Endothelial cell of umbilical vein (primary cell): ENCODE data around the gene CSRP2. TPM values are rescaled to one million over a fixed set of nuclear protein-coding genes. Genes with fewer than 3 reads are reported as not detected.

Experiments
- BruUV-seq: library from RNA; stranded (reverse); fragments of 400-500 nt; replicated peaks from 2 replicates; lab custom pipeline; 2021; lab: Mats Ljungman, UMichigan
- CTCF ChIA-PET: fragments of 300-600, 350-600 bp; sonication (Branson Sonifier 250); formaldehyde crosslinking; loops from one replicate; lab custom pipeline; 2021; ENCODE audit warnings: antibody characterized with exemption, inconsistent platforms; lab: Charles Lee
- POLR2A ChIA-PET: fragments of 300-600, 350-600 bp; sonication (Branson Sonifier 250); formaldehyde crosslinking; loops from one replicate; lab custom pipeline; 2021; ENCODE audit warnings: antibody characterized with exemption, inconsistent platforms; lab: Charles Lee
- DNase-seq: peaks from one replicate; pipeline ENCODE4 v3.0.0-alpha.2; 2011; ENCODE audit warnings: low read depth, low spot score
- FAIRE-seq: peaks from 2 replicates; lab custom pipeline; 2011; peaks lifted over from hg19 to GRCh38; lab: Jason Lieb, UNC
- H2AFZ ChIP-seq: 2 replicates; pipeline ENCODE4 v1.6.0; 2012; ENCODE audit warnings: low read depth, low read length, control low read depth, inconsistent platforms
- H3K27ac ChIP-seq: 2 replicates; pipeline ENCODE4 v1.5.1; 2011; ENCODE audit warnings: low read depth, mild to moderate bottlenecking, control low read depth, low read length, moderate library complexity; ENCODE audit not compliant: insufficient read depth
- H3K27me3 ChIP-seq, 2 experiments: 2 replicates each; pipeline versions ENCODE4 v1.6.0 to v1.6.1; 2011; ENCODE audit warnings: low read length in 2 of 2, mixed read lengths in 1 of 2; ENCODE audit not compliant: control insufficient read depth in 2 of 2, insufficient read depth in 2 of 2
- H3K36me3 ChIP-seq, 2 experiments: 2 replicates in 1 of 2; 3 replicates in 1 of 2; pipeline ENCODE4 v1.5.1; 2011; ENCODE audit warnings: low read length in 2 of 2, mild to moderate bottlenecking in 1 of 2, moderate library complexity in 1 of 2; ENCODE audit not compliant: control insufficient read depth in 2 of 2, insufficient read depth in 2 of 2; ENCODE audit errors: extremely low read depth in 1 of 2
- H3K4me1 ChIP-seq: 3 replicates; pipeline ENCODE4 v1.5.1; 2011; ENCODE audit warnings: mild to moderate bottlenecking, low read length; ENCODE audit not compliant: control insufficient read depth, insufficient read depth; ENCODE audit errors: extremely low read depth
- H3K4me2 ChIP-seq: 2 replicates; pipeline ENCODE4 v1.6.1; 2011; ENCODE audit warnings: low read length, control low read depth, mixed read lengths; ENCODE audit not compliant: insufficient read depth
- H3K4me3 ChIP-seq, 3 experiments: fragments of 200-600 bp in 1 of 3; sonication (generic), shearing (Covaris generic) in 1 of 3; replicated peaks in 1 of 3; 2 replicates each; pipeline ENCODE4 v1.5.1; 2011 to 2016; ENCODE audit warnings: control low read depth in 3 of 3, low read length in 3 of 3, mild to moderate bottlenecking in 2 of 3, inconsistent platforms in 1 of 3, low read depth in 1 of 3, moderate library complexity in 1 of 3; ENCODE audit not compliant: insufficient read depth in 1 of 3
- H3K79me2 ChIP-seq: 2 replicates; pipeline ENCODE4 v1.6.0; 2012; ENCODE audit warnings: low read length, inconsistent platforms; ENCODE audit not compliant: control insufficient read depth, insufficient read depth
- H3K9ac ChIP-seq: replicated peaks from 2 replicates; pipeline ENCODE3; 2011; ENCODE audit warnings: low read length, control low read depth; ENCODE audit not compliant: insufficient read depth; ENCODE audit errors: extremely low read depth
- H3K9me1 ChIP-seq: replicated peaks from 3 replicates; pipeline ENCODE4 v1.6.0; 2011; ENCODE audit warnings: mild to moderate bottlenecking, low read length; ENCODE audit not compliant: control insufficient read depth, insufficient read depth; ENCODE audit errors: extremely low read depth
- H3K9me3 ChIP-seq: replicated peaks from 2 replicates; pipeline ENCODE4 v1.5.1; 2012; ENCODE audit warnings: low read length, inconsistent platforms; ENCODE audit not compliant: control insufficient read depth, insufficient read depth
- H4K20me1 ChIP-seq: replicated peaks from 2 replicates; pipeline ENCODE3; 2011; ENCODE audit warnings: mild to moderate bottlenecking, low read length; ENCODE audit not compliant: control insufficient read depth, insufficient read depth; ENCODE audit errors: extremely low read depth
- CTCF ChIP-seq, 2 donors: IDR thresholded peaks; 1 replicate in 1 of 2; 2 replicates in 1 of 2; pipeline ENCODE4 v1.5.1; 2011; ENCODE audit warnings: low read length in 2 of 2, mild to moderate bottlenecking in 2 of 2, moderate library complexity in 2 of 2, control low read depth in 1 of 2, inconsistent platforms in 1 of 2, low read depth in 1 of 2; ENCODE audit not compliant: insufficient read depth in 1 of 2; ENCODE audit errors: extremely low read depth in 1 of 2
- EZH2 ChIP-seq: IDR thresholded peaks from 2 replicates; pipeline ENCODE4 v1.6.1; 2012; ENCODE audit warnings: borderline replicate concordance, low read depth, mild to moderate bottlenecking, moderate library complexity, low read length, inconsistent platforms; ENCODE audit not compliant: severe bottlenecking
- FOS ChIP-seq: IDR thresholded peaks from 2 replicates; pipeline ENCODE4 v1.6.1; 2011; ENCODE audit warnings: mild to moderate bottlenecking, low read length, moderate library complexity, borderline replicate concordance; ENCODE audit not compliant: insufficient read depth
- GATA2 ChIP-seq: IDR thresholded peaks from 2 replicates; pipeline ENCODE4 v1.7.0; 2011; ENCODE audit warnings: low read depth, mild to moderate bottlenecking, moderate library complexity, mixed read lengths, low read length; ENCODE audit not compliant: insufficient read length, insufficient read depth
- JUN ChIP-seq: IDR thresholded peaks from 2 replicates; pipeline ENCODE4 v1.6.1; 2011; ENCODE audit warnings: borderline replicate concordance, low read depth; ENCODE audit not compliant: insufficient read length, insufficient read depth
- MAX ChIP-seq: IDR thresholded peaks from 2 replicates; pipeline ENCODE4 v1.6.1; 2011; ENCODE audit not compliant: insufficient read depth, insufficient read length
- MYC ChIP-seq: IDR thresholded peaks from one replicate; pipeline ENCODE4 v1.6.1; 2011; ENCODE audit warnings: mild to moderate bottlenecking, low read depth, low read length
- POLR2A ChIP-seq: IDR thresholded peaks from 2 replicates; pipeline ENCODE4 v1.6.1; 2012; ENCODE audit warnings: low read depth, mild to moderate bottlenecking, control low read depth, low read length
- POLR2AphosphoS5 ChIP-seq: IDR thresholded peaks from 2 replicates; pipeline ENCODE4 v1.6.1; 2012; ENCODE audit warnings: low read depth, mild to moderate bottlenecking, control low read depth, low read length, moderate library complexity; ENCODE audit not compliant: insufficient read depth
- dilution Hi-C: fragments of 300-500 bp; cut with MboI; formaldehyde crosslinking; loops from one replicate; pipeline ENCODE4 v1.15.0; 2019; ENCODE audit warnings: low sequenced_read_pairs; ENCODE audit not compliant: extremely low pct_ligation_motif_present
- intact Hi-C: fragments of 100-400 bp; cut with micrococcal nuclease; formaldehyde crosslinking; loops from one replicate; pipeline ENCODE4 v1.10.0; 2022
- polyA plus RNA-seq, 4 experiments: library from polyadenylated mRNA; depleted of rRNA in 3 of 4; stranded (reverse) in 3 of 4; unstranded in 1 of 4; fragments of >200 nt; gene quantifications; 2 replicates each; pipeline versions ENCODE4 v1.2.1 to v1.2.3, GENCODE V29; 2011 to 2012; ENCODE audit warnings: missing spikeins in 1 of 4
- total RNA-seq: library from RNA; stranded (reverse); gene quantifications from 2 replicates; pipeline ENCODE4 v1.2.3, GENCODE V29; 2021

Gene CSRP2
- total and polyA plus RNA-seq, 2 donors (not counting 3 experiments of a cell fraction or from before 2014, with no cell fraction given): 8.8 to 13.4 TPM

- CTCF ChIA-PET: no interaction called here
- intact Hi-C loops: no loop called here
- no peaks in the 10 kb centered on the region for H4K20me1 ChIP-seq
- no peaks in the 10 kb centered on the region for H3K79me2 ChIP-seq
- H3K9me1 ChIP-seq: no peaks in the 10 kb centered on the region
- no peaks in the 10 kb centered on the region for H3K27me3 ChIP-seq
- FAIRE-seq: no peak
- H3K36me3 ChIP-seq: no peaks in the 10 kb centered on the region
- no peaks in the 10 kb centered on the region for H3K4me1 ChIP-seq
- no peak for TF ChIP-seq POLR2A
- TF ChIP-seq MYC: no peak
- TF ChIP-seq GATA2: no peak
- no peak for TF ChIP-seq JUN
- TF ChIP-seq CTCF (IDR thresholded peaks at IDR 0.05; ENCODE audit: extremely low read depth in 1 of 2, insufficient read depth in 1 of 2, low read depth in 1 of 2, low read length in 2 of 2): no peak
- no peak for TF ChIP-seq EZH2
- TF ChIP-seq FOS: no peak
- TF ChIP-seq POLR2AphosphoS5: no peak
- TF ChIP-seq MAX: no peak
- H3K4me3 ChIP-seq: no peak overlapping the region
- POLR2A ChIA-PET: no interaction called here
- H3K9me3 ChIP-seq: no peaks in the 10 kb centered on the region
- H3K27ac ChIP-seq: no peak overlapping the region
- DNase-seq: no peak
- H3K9ac ChIP-seq: no peak overlapping the region
- no peak overlapping the region for H2AFZ ChIP-seq
- no peak overlapping the region for H3K4me2 ChIP-seq
- dilution Hi-C loops: no loop called here
- no TSS peak for BruUV-seq
Measured at GRCh38 chr12:76901628-76902380, 23.0 kb upstream of the CSRP2 start.
